Sigmoid colon (tissue), 4 donors: ENCODE measurements around the gene ERCC8.

Experiments used
- EP300 ChIP-seq, 4 donors: sonication (generic); formaldehyde crosslinking; IDR thresholded peaks; one replicate each; pipeline ENCODE4 v1.6.1; 2017; ENCODE audit warnings: antibody characterized with exemption in 4 of 4
- POLR2A ChIP-seq, 2 donors: fragments of 450-650 bp; IDR thresholded peaks; one replicate each; pipeline ENCODE4 v1.6.1; 2016; ENCODE audit warnings: antibody characterized with exemption in 2 of 2, mild to moderate bottlenecking in 2 of 2, moderate library complexity in 2 of 2
- POLR2AphosphoS5 ChIP-seq, 4 donors: sonication (generic); formaldehyde crosslinking; IDR thresholded peaks; one replicate each; pipeline ENCODE4 v1.6.1; 2017; ENCODE audit warnings: antibody characterized with exemption in 4 of 4
- TF ChIP-seq, protein P1 (sequence below), 4 experiments: fragments of 450-650 bp in 3 of 4; fragments of 200-600 bp in 1 of 4; IDR thresholded peaks; one replicate each; pipeline ENCODE4 v1.5.1; 2016 to 2019; ENCODE audit warnings: antibody characterized with exemption in 4 of 4, mild to moderate bottlenecking in 3 of 4, moderate library complexity in 2 of 4

DNA sequence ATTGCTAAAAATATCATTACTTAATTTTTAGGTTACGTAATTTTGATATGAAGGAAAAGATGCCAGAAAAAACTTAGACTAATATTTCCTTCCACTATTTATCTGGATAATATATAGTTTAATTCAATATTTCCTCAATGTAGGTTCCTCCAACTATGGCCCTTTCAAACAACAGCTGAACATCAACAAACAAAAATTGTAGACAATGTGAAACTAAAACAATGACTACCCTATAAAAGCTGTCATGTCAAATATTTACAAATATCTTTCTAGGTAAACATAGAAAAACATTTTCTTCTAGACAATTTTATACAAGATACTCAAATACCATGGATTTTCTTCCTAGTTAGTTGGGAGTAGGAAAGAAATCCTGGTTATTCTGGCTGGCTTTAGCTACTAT, 117.7 kb downstream of the ERCC8 start:
- TF ChIP-seq, protein P1, sequence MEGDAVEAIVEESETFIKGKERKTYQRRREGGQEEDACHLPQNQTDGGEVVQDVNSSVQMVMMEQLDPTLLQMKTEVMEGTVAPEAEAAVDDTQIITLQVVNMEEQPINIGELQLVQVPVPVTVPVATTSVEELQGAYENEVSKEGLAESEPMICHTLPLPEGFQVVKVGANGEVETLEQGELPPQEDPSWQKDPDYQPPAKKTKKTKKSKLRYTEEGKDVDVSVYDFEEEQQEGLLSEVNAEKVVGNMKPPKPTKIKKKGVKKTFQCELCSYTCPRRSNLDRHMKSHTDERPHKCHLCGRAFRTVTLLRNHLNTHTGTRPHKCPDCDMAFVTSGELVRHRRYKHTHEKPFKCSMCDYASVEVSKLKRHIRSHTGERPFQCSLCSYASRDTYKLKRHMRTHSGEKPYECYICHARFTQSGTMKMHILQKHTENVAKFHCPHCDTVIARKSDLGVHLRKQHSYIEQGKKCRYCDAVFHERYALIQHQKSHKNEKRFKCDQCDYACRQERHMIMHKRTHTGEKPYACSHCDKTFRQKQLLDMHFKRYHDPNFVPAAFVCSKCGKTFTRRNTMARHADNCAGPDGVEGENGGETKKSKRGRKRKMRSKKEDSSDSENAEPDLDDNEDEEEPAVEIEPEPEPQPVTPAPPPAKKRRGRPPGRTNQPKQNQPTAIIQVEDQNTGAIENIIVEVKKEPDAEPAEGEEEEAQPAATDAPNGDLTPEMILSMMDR (IDR thresholded peaks at IDR 0.05): no peak
- TF ChIP-seq POLR2A (IDR thresholded peaks at IDR 0.05) (no peak), EP300 (IDR thresholded peaks at IDR 0.05) (no peak), POLR2AphosphoS5 (IDR thresholded peaks at IDR 0.05) (no peak)
